HG03520 (cell line): ENCODE data around the gene EIPR1.
A peak's percentile ranks its signal among the peaks of the same experiment; 100 is the strongest.

ENCODE experiments used
- ATAC-seq: cut with Tn5 transposase; IDR thresholded peaks from one replicate; pipeline ENCODE4 v1.9.1; 2021; ENCODE audit warnings: mild to moderate bottlenecking, moderate library complexity; ENCODE audit not compliant: unreplicated experiment

The EIPR1 gene

DNA sequence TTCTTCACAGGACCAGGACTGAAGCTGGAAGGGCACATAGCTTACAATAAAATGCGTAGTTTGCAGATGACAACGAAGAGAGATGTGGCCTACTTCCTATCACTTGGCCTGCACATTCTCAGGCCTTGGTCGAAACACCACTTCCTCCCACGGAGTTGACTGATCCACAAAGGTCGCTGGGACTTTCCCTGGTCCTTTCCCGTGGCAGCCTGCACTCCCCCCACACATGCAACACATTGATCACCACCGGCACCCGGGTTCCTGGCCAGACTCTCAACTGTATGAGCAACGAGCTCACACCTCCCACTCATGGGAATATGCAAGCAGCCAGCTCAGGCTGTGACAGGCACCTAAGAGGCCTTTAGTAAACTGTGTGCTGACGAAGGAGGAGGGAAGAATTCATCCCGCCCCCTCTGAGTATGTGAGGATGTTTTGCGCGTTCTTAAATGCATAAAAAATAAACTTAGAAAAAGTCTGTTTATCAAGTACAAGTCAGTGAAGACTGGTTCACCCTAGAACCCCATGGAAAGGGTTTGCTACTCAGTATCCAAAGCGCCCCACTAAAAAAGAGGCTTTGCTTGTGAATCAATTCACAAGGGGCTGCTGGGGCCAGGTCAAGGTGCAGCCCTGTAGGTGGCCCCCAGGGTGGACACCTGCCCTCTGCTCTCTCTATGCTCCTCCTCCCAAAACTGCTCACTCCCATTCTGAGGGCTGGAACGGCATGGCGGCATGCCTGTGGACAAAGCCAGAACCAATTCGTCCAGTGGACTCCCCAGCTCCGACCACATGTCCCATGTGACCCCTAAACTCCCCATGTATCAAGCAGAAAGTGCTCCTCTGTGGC, 154.3 kb downstream of the EIPR1 start:
- peak; percentile 88 for ATAC-seq

DNA sequence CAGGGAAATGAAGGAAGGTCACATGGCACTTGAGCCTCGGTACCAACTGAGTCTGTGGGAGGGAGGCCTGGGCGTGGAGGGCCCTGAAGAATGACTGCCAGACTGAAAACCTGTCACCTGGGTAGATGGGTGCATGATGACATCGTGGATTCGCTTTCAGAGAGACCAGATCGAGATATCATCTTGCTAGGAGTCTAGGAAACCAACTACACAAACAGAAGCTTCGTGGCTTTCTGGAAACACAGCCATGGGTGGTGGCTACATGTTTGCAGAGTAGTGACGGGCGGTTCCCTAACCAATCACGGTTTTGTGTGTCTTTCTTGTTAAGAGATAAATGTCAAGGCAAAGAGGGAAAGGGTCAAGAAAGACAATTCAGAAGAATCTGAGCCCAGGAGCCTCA, 155.0 kb downstream of the EIPR1 start:
- peak; percentile 64 for ATAC-seq

DNA sequence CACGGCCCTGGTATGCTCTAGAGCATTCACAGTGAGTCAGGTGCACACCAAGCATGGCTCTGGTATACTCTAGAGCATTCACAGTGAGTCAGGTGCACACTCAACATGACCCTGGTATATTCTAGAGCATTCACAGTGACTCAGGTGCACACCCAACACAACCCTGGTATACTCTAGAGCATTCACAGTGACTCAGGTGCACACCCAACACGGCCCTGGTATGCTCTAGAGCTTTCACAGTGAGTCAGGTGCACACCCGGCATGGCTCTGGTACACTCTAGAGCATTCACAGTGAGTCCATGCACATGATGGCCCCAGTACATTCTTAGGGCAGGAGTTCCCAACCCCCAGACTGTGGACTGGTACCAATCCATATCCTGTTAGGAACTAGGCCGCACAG, 158.1 kb downstream of the EIPR1 start:
- ATAC-seq: no peak

DNA sequence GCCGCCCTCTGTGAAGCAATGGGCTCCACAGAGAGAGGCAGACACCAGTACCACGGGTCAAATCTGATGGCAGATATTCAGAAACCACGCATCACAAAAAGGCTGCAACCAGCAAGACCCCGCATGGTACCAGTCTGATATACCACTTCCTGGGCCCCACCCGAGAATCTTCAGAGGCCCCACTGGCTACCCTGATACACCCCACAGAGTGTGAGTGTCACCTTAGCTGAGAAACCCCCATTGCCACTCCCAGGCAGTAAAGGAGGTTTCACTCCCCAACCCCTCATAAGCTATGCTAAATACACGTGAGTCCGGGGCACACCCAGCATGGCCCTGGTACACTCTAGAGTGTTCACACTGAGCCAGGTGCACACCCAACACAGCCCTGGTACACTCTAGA, 160.0 kb downstream of the EIPR1 start:
- ATAC-seq: no peak

DNA sequence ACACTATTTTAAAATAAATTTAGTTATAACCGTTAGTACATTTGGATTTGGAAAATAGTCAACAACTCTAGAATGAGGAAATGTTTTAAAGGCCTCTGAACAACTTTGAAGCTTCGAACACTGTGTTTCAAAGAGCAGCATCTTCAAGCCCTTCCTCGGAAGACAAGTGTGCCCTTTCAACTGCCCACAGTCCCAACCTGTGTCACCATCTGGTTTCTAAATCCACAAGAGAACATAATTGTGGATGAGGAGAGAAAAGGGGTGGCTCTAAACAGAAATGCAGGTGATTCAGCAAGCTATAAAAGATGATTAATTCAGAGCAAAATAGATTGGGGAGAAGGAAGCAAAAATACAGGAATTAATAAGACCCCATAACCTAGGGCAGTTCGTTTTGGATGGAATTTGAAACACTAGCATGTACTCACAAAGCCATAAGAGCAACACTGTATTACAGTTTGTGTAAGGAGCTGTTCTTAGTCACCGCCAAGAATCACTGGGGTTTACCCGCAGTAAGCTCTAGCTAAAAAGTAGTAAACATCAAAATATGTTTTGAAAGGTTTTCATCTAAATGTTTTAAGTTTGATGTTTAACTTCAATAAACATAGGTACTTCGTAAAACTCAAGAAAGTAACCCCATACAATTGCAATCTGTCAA, 160.7 kb downstream of the EIPR1 start:
- ATAC-seq: no peak

DNA sequence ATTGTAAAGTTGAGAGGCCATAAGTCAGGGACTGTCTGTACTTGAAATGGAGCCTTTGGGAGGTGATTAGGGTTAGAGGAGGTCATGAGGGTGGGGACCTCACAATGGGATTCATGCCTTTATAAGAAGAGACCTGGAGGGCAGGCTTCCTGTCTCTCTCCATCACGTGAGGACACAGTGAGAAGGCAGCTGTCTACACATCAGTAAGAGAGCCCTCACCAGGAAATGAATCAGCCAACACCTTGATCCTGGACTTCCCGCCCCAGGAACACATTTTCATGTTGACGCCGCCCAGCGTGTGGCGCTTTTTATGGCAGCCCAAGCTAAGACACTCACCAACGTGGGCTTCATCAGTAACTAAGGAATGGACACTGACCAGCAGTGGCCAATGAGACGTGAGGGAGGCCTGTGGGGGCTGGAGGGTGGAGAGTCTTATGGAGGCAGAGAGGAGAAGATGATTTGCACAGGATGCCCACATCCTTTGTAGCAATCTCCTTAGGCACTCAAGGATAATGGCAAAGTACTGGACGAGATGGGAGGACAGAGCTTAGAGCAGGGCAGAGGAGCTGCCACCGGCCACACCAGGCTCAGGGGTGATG, 162.7 kb downstream of the EIPR1 start:
- ATAC-seq: no peak

DNA sequence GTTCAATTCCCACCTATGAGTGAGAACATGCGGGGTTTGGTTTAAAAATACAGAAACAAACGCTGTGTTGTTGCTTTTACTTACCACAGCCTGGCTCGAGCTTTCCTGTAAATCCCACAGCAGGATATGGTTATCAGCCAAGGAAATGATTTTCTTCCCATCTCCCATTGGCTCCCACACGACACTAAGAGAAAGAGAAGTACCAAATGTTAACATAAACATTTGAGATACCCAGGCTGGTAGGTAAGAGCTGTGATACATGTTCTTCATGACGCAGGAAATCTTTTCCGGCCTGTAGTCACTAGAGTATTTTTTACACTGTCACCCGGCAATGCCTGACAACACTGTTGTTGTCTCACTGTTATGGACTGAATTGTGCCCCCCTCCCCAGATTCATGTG, 163.6 kb downstream of the EIPR1 start:
- no peak for ATAC-seq

DNA sequence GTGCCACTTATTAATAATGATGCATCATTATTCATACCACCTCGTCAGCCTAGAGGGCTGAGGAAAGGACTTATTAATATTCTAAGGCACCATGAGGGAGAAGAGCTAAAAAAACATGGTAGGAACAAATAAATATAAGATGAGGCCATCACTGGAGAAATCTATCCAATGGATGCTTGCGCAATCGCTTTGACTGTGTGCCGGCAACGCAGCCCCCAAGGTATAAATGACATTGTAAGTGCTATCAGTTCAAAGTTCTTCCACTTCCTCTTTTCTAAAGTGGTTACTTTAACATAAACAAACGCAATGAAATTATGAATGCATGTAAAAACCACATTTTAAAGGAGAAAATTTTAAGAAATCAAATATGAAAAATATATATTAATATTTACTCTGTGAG, 164.6 kb downstream of the EIPR1 start:
- no peak for ATAC-seq

DNA sequence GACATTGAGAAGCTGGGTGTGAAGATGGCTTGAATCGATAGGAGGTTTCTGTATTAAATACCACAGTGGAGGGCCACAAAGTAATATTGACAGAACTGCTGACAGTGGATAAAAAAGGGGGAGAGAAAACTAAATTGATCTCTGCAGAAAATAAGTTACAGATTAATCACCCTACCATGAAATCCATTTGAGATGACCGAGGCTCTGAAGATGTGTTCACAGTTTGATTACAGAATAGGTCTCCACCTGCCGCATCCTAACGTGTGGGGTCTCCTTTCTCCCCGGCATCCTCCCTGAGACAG, 165.6 kb downstream of the EIPR1 start:
- ATAC-seq: no peak

DNA sequence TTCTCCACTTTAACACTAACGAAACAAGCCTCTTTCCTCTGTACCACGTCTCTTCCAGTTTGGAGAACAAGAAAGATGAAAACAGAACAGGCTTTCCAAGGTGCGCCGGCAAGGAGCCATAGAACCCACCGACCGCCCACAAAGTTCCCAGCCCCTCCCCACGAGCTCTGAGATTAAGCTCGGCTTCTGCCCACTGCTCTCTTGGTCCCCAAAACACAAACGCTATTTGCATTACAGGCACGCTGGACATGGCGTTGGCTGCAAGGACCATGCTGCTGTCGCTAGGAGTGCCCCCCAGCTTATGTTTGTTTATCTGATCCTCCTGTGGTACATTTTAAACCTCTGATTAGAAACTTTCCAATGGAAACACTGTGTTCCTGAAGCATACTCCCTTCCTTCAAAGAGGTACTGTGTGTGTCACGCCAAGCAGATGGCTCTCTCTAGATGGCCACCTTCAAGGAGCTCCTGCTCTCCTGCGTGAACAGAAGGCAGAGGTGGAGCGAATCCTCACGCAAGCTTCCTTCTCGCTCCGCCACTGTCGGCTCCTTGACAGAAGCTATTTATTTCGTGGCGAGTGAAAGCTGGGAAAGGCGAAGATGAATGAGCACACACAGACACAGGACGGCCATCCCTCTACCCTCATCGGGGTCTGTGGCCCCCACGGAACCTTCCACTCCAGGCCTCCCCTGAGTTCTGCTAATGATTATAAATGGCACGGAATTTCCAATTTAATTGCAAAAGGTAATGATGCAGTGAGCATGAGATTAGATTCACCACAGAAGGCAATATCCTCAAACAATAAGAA, 166.2 kb downstream of the EIPR1 start:
- no peak for ATAC-seq

DNA sequence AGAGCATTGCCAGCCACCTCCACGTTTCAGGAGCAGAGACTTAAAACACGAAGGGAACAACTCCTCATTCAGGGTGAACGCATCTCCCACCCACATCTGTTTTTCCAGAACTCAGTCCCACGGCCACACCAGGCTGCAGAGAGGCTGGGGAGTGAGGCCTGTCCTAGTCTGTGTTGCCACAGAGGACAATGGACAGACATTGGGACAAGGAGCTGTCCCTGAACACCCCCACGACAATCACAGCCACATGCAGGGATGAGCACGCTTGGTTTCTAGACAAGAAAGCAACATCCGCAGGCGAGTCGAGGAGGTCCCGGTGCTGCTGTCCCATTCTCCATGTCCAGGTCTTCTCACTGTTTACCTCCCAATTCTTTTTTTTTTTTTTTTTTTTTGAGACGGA, 167.4 kb downstream of the EIPR1 start:
- ATAC-seq: no peak

DNA sequence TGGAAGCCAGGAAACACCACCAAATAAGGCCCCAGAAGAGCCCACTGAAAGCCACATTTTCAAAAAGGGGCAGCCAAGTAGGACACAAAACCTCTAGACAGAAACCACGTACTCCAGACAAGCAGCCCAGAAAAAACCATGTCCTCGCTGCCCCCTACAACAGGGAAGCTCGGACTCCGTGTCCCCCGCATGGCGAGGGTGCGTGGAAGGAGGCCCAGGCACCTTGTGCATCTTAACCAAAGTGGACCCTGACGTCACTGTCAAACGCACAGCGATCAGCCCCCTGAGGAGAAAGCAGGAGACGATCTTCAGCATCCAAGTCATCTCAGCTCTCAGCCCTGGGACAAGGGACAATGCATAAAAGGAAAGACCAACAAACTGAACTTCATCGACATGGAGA, 168.4 kb downstream of the EIPR1 start:
- ATAC-seq: no peak

DNA sequence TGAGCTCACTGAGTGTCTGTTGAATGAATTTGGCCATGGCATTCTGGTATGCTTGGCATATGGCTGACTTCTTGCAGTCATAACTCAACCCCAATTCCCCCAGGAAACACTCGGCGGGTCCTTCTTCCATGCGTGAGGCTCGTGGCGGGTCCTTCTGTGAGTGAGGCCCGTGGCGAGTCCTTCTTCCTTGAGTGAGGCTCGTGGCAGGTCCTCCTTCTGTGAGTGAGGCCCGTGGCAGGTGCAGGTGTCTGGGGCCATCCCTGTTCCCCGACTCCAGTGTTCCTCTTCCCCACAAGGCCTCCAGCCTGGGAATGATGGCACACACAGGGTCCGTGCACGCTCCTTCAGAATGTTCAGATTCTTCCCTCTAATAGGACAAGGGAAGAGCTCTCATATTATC, 169.0 kb downstream of the EIPR1 start:
- ATAC-seq: no peak

DNA sequence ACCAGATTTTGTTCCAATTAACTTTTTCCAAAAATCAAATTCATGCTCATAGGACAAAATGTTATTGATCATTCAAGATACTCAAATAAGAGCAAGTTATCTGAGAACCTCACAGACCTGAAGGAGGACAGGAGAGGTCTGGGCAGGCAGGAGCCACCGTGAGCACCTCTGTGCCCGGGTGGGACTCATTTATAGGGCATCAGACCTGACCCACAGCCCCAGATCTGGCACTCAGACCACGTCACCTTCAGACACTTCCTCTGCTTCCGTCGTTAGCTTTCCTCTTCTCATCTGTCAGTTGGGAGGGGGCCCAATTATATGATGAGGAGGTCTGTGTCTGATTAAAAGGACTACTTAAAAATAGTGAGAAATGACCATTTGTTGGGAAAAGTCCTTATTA, 169.4 kb downstream of the EIPR1 start:
- ATAC-seq: no peak

DNA sequence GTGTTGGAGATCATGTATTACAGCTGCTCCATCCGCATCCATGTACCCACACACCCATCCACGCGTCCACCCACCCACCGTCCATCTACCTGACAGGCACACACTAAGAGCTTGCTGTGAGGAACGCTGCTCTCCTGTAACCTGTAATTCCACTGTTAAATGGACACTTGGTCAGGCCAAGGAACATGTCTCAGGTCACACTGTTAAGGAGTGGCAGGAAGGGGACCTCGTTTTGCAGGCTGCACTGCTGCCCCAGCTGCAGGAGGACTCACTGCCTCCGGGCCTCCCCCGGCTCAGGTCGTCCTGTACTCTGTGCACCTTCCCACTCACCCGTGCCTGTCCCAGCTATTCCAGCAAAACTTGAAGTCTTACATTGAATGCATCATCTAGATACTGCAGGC, 170.5 kb downstream of the EIPR1 start:
- ATAC-seq: no peak

DNA sequence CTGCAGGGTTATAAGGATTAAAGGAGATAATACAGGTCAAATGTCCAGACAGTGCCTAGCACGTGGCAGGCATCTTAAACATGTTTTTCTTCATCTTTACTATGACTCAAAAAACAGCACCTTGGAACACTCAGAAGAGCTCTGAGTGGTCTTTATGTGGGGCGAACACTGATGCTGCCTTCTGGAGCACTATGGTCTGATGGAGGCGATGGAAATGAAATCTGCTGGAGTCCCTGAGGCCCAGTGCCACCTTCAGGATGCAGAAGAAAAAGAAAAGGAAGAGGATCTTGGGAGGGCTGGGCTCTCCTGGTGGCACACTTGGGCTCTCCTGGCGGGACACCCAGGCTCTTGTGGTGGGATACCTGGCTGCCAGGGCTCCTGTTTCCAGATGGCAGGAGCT, 171.8 kb downstream of the EIPR1 start:
- ATAC-seq: no peak

DNA sequence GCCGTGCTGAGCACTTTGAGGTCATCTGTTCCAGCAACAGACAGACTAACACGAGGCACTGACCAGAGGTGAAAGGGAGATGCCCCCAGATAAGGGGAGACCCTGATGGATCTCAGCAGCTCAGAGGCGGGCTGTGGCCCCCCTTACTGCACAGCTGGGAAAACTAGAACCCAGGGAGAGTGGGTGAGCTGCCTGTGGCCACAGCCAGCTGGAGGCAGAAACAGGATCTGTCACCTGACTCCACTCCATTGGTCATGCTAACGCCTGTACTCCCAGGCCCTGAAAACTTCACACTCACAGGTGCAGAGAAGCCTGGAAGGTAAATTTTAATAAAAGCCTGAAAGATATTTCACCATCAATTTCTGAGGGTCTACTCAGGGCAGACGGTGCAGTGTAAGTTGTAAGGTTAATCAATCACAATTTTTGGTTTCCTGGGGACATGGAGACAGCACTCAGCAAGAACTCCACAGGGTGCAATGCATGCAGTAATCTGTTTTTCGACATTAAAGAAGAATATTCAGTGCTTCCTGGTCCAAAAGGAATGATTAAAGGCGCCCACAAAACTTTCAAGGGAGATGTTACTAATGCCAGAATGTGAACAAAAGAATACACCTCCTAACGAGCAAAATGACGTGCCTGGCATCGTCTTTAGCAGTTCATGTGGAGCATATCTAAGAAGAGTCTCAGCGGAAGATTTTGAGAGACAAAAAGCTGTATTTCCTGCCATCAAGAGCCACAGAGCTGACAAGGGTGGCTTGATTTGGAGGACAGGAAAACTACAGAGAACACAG, 173.4 kb downstream of the EIPR1 start:
- no peak for ATAC-seq

DNA sequence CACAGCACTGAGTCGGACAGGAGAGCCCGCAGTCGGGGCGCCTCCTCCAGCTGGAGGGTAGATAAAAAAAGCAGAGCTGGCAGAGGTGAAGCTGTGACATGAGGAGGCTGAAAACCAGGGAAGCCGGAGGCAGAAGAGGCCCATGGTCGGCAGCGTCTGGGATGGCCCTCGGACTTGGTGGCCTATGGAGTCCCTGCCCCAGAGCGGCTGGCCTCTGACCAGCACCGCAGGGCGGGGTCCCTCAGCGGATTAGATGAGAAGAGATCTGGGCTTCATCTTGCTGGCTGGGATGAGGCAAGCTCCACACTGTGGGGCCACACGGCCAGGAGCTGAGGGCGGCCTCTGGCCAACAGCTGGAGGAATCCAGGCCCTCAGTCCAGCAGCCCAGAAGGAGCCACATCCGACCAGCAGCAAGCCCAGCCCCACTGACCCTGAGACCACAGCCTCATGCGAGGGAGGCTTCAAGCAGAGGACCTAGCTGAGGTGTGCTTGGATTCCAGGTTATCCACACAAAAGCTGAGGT, 174.1 kb downstream of the EIPR1 start:
- ATAC-seq: no peak

DNA sequence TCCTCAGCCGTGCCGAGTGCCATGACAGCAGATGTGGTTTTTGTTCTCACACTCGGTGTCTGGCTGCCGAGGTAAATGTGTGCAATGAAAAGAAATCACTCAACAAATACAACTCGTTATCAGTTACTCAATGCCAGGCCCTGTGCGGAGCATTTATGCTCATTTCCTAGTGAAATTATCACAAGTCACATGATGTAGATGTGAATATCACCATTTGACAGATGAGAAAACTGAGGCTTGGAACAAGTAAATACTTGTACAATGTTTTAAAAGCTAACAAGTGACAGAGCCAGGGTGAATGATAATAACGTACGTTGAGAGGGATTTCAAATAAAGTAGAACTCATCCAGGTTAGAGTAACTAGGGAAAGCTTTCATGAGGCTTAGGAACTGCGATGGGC, 174.7 kb downstream of the EIPR1 start:
- ATAC-seq: no peak

DNA sequence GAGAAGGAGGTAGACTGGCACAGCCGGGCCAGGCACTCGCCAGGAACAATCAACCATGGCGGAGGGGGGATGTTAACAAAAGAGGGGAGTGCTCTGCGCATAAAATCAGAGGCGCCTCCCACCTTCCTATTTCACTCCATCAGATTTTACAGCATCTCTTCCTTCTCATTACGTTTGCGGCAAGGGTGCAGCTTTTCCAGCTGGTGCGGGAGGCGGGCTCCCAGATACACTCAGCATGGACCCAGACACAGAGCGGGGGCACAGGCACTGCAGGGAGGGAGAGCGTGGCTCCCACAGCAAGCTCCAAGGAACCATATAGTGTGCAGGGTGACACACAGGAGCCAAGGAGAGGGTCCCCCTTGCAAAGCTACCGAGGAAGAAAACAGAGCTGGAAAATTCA, 176.3 kb downstream of the EIPR1 start:
- ATAC-seq: no peak
